Activated CD8-positive, alpha-beta memory T cell treated with anti-CD3 and anti-CD28 coated beads for 48 hours (primary cell): ENCODE data around the gene DUSP8.
"Not testable (repeated sequence)": the region's sequence is repeated elsewhere in the genome, so short reads cannot be mapped to it uniquely, and the experiment has no call there.

Experiments
- DNase-seq, 3 experiments: peaks; one replicate each; pipeline ENCODE4 v3.0.0-alpha.2; 2020; ENCODE audit warnings: low read depth in 2 of 3, low spot score in 2 of 3

DUSP8 gene

GRCh38 chr11:1589191-1589963 is 17.3 kb upstream of the DUSP8 start:
- not testable (repeated sequence) for DNase-seq

GRCh38 chr11:1586699-1587098 is 14.6 kb upstream of the DUSP8 start:
- no peak for DNase-seq

- DNase-seq = not testable (repeated sequence)
Measured at GRCh38 chr11:1584661-1585370, 12.7 kb upstream of the DUSP8 start, which contains the start of gene KRTAP5-1. Gene KRTAP5-1, minus strand, starts transcription at chr11:1585283. Its CDS starts 34 bp downstream, at chr11:1585249.

GRCh38 chr11:1582909-1583308 is 10.8 kb upstream of the DUSP8 start:
- not testable (repeated sequence) for DNase-seq

- no peak for DNase-seq
Measured at GRCh38 chr11:1581976-1582375, 9.9 kb upstream of the DUSP8 start.

GRCh38 chr11:1576825-1577224 is 4.8 kb upstream of the DUSP8 start:
- no peak for DNase-seq

GRCh38 chr11:1575756-1576155 is 3.7 kb upstream of the DUSP8 start:
- not testable (repeated sequence) for DNase-seq

GRCh38 chr11:1574933-1575242 is 2.8 kb upstream of the DUSP8 start:
- DNase-seq = no peak

- DNase-seq = peak in 1 of 3 experiments; percentile 37
Measured at GRCh38 chr11:1574238-1574932, 2.3 kb upstream of the DUSP8 start.

GRCh38 chr11:1573903-1574237 is 1.8 kb upstream of the DUSP8 start:
- DNase-seq = no peak

GRCh38 chr11:1573077-1573902 is 1.2 kb upstream of the DUSP8 start:
- DNase-seq = no peak

GRCh38 chr11:1571760-1572196 is 293 bp downstream of the DUSP8 start:
- no peak for DNase-seq

- no peak for DNase-seq
Measured at GRCh38 chr11:1570896-1571759, 943 bp downstream of the DUSP8 start.

- DNase-seq = no peak
Measured at GRCh38 chr11:1570531-1570895, 1.6 kb downstream of the DUSP8 start.

GRCh38 chr11:1570001-1570453 is 2.0 kb downstream of the DUSP8 start:
- DNase-seq = no peak

- no peak for DNase-seq
Measured at GRCh38 chr11:1569251-1569780, 2.8 kb downstream of the DUSP8 start.

- no peak for DNase-seq
Measured at GRCh38 chr11:1568441-1568911, 3.6 kb downstream of the DUSP8 start.

- no peak for DNase-seq
Measured at GRCh38 chr11:1567721-1568100, 4.4 kb downstream of the DUSP8 start.

GRCh38 chr11:1567052-1567720 is 4.9 kb downstream of the DUSP8 start:
- no peak for DNase-seq
